BJ (cell line): ENCODE measurements around the gene PACSIN1. TPM values are rescaled to one million over a fixed set of nuclear protein-coding genes. Genes with fewer than 3 reads are reported as not detected.

Experiments
- CTCF ChIA-PET: fragments of 350-600 bp; formaldehyde crosslinking; extraction: SDS; loops from one replicate; lab custom pipeline; 2021; ENCODE audit warnings: antibody characterized with exemption, inconsistent platforms; lab: Yijun Ruan, JAX
- POLR2A ChIA-PET: fragments of 300-600 bp; sonication (Branson Sonifier 250); formaldehyde crosslinking; extraction: SDS; loops from one replicate; lab custom pipeline; 2021; ENCODE audit warnings: antibody characterized with exemption; lab: Charles Lee
- DNase-seq: peaks from one replicate; pipeline ENCODE4 v3.0.0-alpha.2; 2011; ENCODE audit warnings: low read depth
- H3K27me3 ChIP-seq: 2 replicates; pipeline ENCODE4 v1.6.0; 2011; ENCODE audit warnings: low read length; ENCODE audit not compliant: control insufficient read depth, insufficient read depth
- H3K36me3 ChIP-seq: 2 replicates; pipeline ENCODE4 v1.5.1; 2011; ENCODE audit warnings: low read length; ENCODE audit not compliant: control insufficient read depth, insufficient read depth
- H3K4me3 ChIP-seq: 2 replicates; pipeline ENCODE4 v1.5.1; 2011; ENCODE audit warnings: low read depth, mild to moderate bottlenecking, control low read depth, low read length
- CTCF ChIP-seq: IDR thresholded peaks from 2 replicates; pipeline ENCODE4 v1.5.1; 2011; ENCODE audit warnings: low read depth, mild to moderate bottlenecking, control low read depth, inconsistent platforms, low read length, moderate library complexity; ENCODE audit not compliant: insufficient read depth
- polyA plus RNA-seq: library from polyadenylated mRNA; depleted of rRNA; stranded (reverse); fragments of >200 nt; gene quantifications from 2 replicates; pipeline ENCODE4 v1.2.3, GENCODE V29; 2011

PACSIN1 gene
- polyA plus RNA-seq, 1 experiment: 0.04 TPM

- CTCF ChIA-PET: interaction anchor here (1.2 kb wide), 1 partner anchor 12 kb away, joined by 3 read pairs; no protein-coding TSS in a partner anchor
Observed at GRCh38 chr6:34487536-34487935, 21.7 kb downstream of the PACSIN1 start.

GRCh38 chr6:34489207-34489805 is 23.4 kb downstream of the PACSIN1 start:
- ChIA-PET CTCF (interaction anchor here (1.4 kb wide), 1 partner anchor 120 kb away, joined by 4 read pairs; no protein-coding TSS in a partner anchor), POLR2A (no interaction called here)
- Histone ChIP-seq H3K36me3 (no peaks in the 10 kb centered on the region), H3K4me3 (no peak overlapping the region), H3K27me3 (peaks cover 4% of the 10 kb centered on the region; the same call in 1 of the 2 replicates)
- TF ChIP-seq CTCF: no peak
- no peak for DNase-seq

More at GRCh38 chr6:34487536-34487935, 21.7 kb downstream of the PACSIN1 start:
- DNase-seq: no peak
- Histone ChIP-seq H3K27me3 (0 out of 2 replicates have a peak, but pooled peaks cover 1% of the 10 kb centered on the region), H3K4me3 (no peak overlapping the region), H3K36me3 (no peaks in the 10 kb centered on the region)
- POLR2A ChIA-PET: no interaction called here
- no peak for TF ChIP-seq CTCF

- Histone ChIP-seq H3K36me3 (no peaks in the 10 kb centered on the region), H3K4me3 (no peak overlapping the region), H3K27me3 (peaks cover 5% of the 10 kb centered on the region; the same call in 1 of the 2 replicates)
- ChIA-PET CTCF (interaction anchor here (1.7 kb wide), 1 partner anchor 15 kb away, joined by 5 read pairs; no protein-coding TSS in a partner anchor), POLR2A (interaction anchor here (0.6 kb wide), 1 partner anchor 13 kb away, joined by 10 read pairs; no protein-coding TSS in a partner anchor)
- no peak for TF ChIP-seq CTCF
- no peak for DNase-seq
Observed at GRCh38 chr6:34490390-34491090, 24.7 kb downstream of the PACSIN1 start.

GRCh38 chr6:34491091-34491430 is 25.2 kb downstream of the PACSIN1 start:
- Histone ChIP-seq H3K4me3 (no peak overlapping the region), H3K36me3 (no peaks in the 10 kb centered on the region), H3K27me3 (peaks cover 5% of the 10 kb centered on the region; the same call in 1 of the 2 replicates)
- CTCF ChIA-PET: interaction anchor here (1.7 kb wide), 1 partner anchor 16 kb away, joined by 5 read pairs; no protein-coding TSS in a partner anchor
- no peak for DNase-seq
- POLR2A ChIA-PET: no interaction called here
- no peak for TF ChIP-seq CTCF

GRCh38 chr6:34493344-34493743 is 27.5 kb downstream of the PACSIN1 start:
- no peak for DNase-seq
- peaks cover 4% of the 10 kb centered on the region; the same call in 1 of the 2 replicates for H3K27me3 ChIP-seq
- H3K36me3 ChIP-seq: no peaks in the 10 kb centered on the region
- CTCF ChIA-PET: no interaction called here
- H3K4me3 ChIP-seq: no peak overlapping the region
- TF ChIP-seq CTCF: no peak
- POLR2A ChIA-PET: no interaction called here
